ENCODE data around the gene C1QTNF2.

Gene C1QTNF2

GRCh38 chr5:160354666-160355065 is 15.8 kb downstream of the C1QTNF2 start:
- H3K27me3 ChIP-seq (ENCODE audit: insufficient read depth, poor library complexity, severe bottlenecking): no peaks in the 10 kb centered on the region
- DNase-seq (ENCODE audit: low read depth in 1 of 2, low spot score in 1 of 2): no peak
- no peak overlapping the region for H3K4me3 ChIP-seq (replicated peaks; ENCODE audit: insufficient read depth, low read length)
- H3K27ac ChIP-seq (replicated peaks): no peak overlapping the region
- TF ChIP-seq GABPA (IDR thresholded peaks at IDR 0.05; ENCODE audit: low read depth) (no peak), SPI1 (IDR thresholded peaks at IDR 0.05; ENCODE audit: borderline replicate concordance, low read depth) (no peak), CTCF (IDR thresholded peaks at IDR 0.05; ENCODE audit: insufficient read depth, low read length) (no peak), REST (IDR thresholded peaks at IDR 0.05; ENCODE audit: insufficient replicate concordance, low read depth) (no peak), POLR2AphosphoS5 (IDR thresholded peaks at IDR 0.05; ENCODE audit: low read depth) (no peak)

- no peaks in the 10 kb centered on the region for H3K27me3 ChIP-seq (ENCODE audit: insufficient read depth, poor library complexity, severe bottlenecking)
- no peak for DNase-seq (ENCODE audit: low read depth in 1 of 2, low spot score in 1 of 2)
- no peak overlapping the region for H3K27ac ChIP-seq (replicated peaks)
- H3K4me3 ChIP-seq (replicated peaks; ENCODE audit: insufficient read depth, low read length): no peak overlapping the region
- TF ChIP-seq SPI1 (IDR thresholded peaks at IDR 0.05; ENCODE audit: borderline replicate concordance, low read depth) (no peak), POLR2AphosphoS5 (IDR thresholded peaks at IDR 0.05; ENCODE audit: low read depth) (no peak), CTCF (IDR thresholded peaks at IDR 0.05; ENCODE audit: insufficient read depth, low read length) (no peak), GABPA (IDR thresholded peaks at IDR 0.05; ENCODE audit: low read depth) (no peak), REST (IDR thresholded peaks at IDR 0.05; ENCODE audit: insufficient replicate concordance, low read depth) (no peak)
Observed at GRCh38 chr5:160353379-160353778, 17.0 kb downstream of the C1QTNF2 start.

- Histone ChIP-seq H3K27me3 (ENCODE audit: insufficient read depth, poor library complexity, severe bottlenecking) (no peaks in the 10 kb centered on the region), H3K4me3 (replicated peaks; ENCODE audit: insufficient read depth, low read length) (no peak overlapping the region), H3K27ac (replicated peaks) (no peak overlapping the region)
- DNase-seq (ENCODE audit: low read depth in 1 of 2, low spot score in 1 of 2): no peak
- no peak for TF ChIP-seq GABPA (IDR thresholded peaks at IDR 0.05; ENCODE audit: low read depth)
- no peak for TF ChIP-seq CTCF (IDR thresholded peaks at IDR 0.05; ENCODE audit: insufficient read depth, low read length)
- TF ChIP-seq POLR2AphosphoS5 (IDR thresholded peaks at IDR 0.05; ENCODE audit: low read depth): no peak
- TF ChIP-seq SPI1 (IDR thresholded peaks at IDR 0.05; ENCODE audit: borderline replicate concordance, low read depth): no peak
- TF ChIP-seq REST (IDR thresholded peaks at IDR 0.05; ENCODE audit: insufficient replicate concordance, low read depth): no peak
Observed at GRCh38 chr5:160352308-160352707, 18.1 kb downstream of the C1QTNF2 start.
